B cell (primary cell): Measurements from ENCODE around the gene SMARCC2. TPM values are rescaled to one million over a fixed set of nuclear protein-coding genes. Genes with fewer than 3 reads are reported as not detected.

Experiments
- ATAC-seq: fragments of 200-7000 bp; cut with Tn5 transposase; one replicate; pipeline ENCODE4 v1.10.0; 2021; ENCODE audit warnings: low read depth, mild to moderate bottlenecking, moderate number of reproducible peaks, moderate library complexity
- CTCF ChIA-PET: fragments of 350-600 bp; sonication (Branson Sonifier 250); formaldehyde crosslinking; loops from one replicate; lab custom pipeline; 2021; ENCODE audit warnings: antibody characterized with exemption, inconsistent platforms; lab: Charles Lee
- POLR2A ChIA-PET: fragments of 350-600 bp; sonication (Branson Sonifier 250); formaldehyde crosslinking; loops from one replicate; lab custom pipeline; 2021; ENCODE audit warnings: antibody characterized with exemption; lab: Charles Lee
- DNase-seq: peaks from one replicate; pipeline ENCODE4 v3.0.0; 2013
- H2AFZ ChIP-seq: 2 replicates; pipeline ENCODE4 v1.6.1; 2012; ENCODE audit warnings: mild to moderate bottlenecking, low read depth, low read length; ENCODE audit not compliant: insufficient read depth, poor library complexity, severe bottlenecking
- H3K27ac ChIP-seq, 2 donors: 1 replicate in 1 of 2; 2 replicates in 1 of 2; pipeline ENCODE4 v1.5.1; 2012 to 2013; ENCODE audit warnings: low read length in 2 of 2, mild to moderate bottlenecking in 2 of 2, moderate library complexity in 1 of 2
- H3K27me3 ChIP-seq, 4 experiments: fragments of 200-600 bp in 1 of 4; sonication (generic) in 1 of 4; replicated peaks in 1 of 4; 1 replicate in 2 of 4; 2 replicates in 2 of 4; pipeline versions ENCODE4 v1.6.1 to v1.7.0; 2013 to 2016; ENCODE audit warnings: low read length in 3 of 4, mild to moderate bottlenecking in 2 of 4, mixed read lengths in 1 of 4, moderate library complexity in 1 of 4; ENCODE audit not compliant: insufficient read depth in 4 of 4, control insufficient read depth in 3 of 4; ENCODE audit errors: control extremely low read depth in 1 of 4
- H3K36me3 ChIP-seq, 2 experiments: replicated peaks in 1 of 2; 1 replicate in 1 of 2; 2 replicates in 1 of 2; pipeline versions ENCODE4 v1.6.1 to v1.7.1; 2013; ENCODE audit warnings: low read length in 1 of 2; ENCODE audit not compliant: insufficient read depth in 2 of 2, control insufficient read depth in 1 of 2; ENCODE audit errors: control extremely low read depth in 1 of 2, extremely low read depth in 1 of 2
- H3K4me1 ChIP-seq, 2 donors: fragments of 200-600 bp in 1 of 2; sonication (generic) in 1 of 2; 1 replicate in 1 of 2; 2 replicates in 1 of 2; pipeline versions ENCODE4 v1.5.1 to v1.6.1; 2013 to 2017; ENCODE audit warnings: low read length in 2 of 2; ENCODE audit not compliant: control insufficient read depth in 2 of 2, insufficient read depth in 2 of 2
- H3K4me2 ChIP-seq: replicated peaks from 2 replicates; pipeline ENCODE3; 2012; ENCODE audit warnings: mild to moderate bottlenecking, low read depth, low read length; ENCODE audit not compliant: poor library complexity, severe bottlenecking
- H3K4me3 ChIP-seq, 5 experiments: fragments of 200-600 bp in 1 of 5; sonication (generic) in 1 of 5; 1 replicate in 3 of 5; 2 replicates in 2 of 5; pipeline versions ENCODE4 v1.5.1 to v1.7.0; 2011 to 2016; ENCODE audit warnings: low read length in 4 of 5, mild to moderate bottlenecking in 4 of 5, low read depth in 2 of 5, control low read depth in 1 of 5, moderate library complexity in 1 of 5; ENCODE audit not compliant: insufficient read depth in 1 of 5; ENCODE audit errors: control extremely low read depth in 1 of 5, extremely low read depth in 1 of 5
- H3K79me2 ChIP-seq: fragments of 200-600 bp; sonication (generic); one replicate; pipeline ENCODE4 v1.6.0; 2016; ENCODE audit warnings: low read length; ENCODE audit not compliant: control insufficient read depth, insufficient read depth
- H3K9ac ChIP-seq: fragments of 200-600 bp; sonication (generic); 2 replicates; pipeline ENCODE4 v1.6.1; 2017; ENCODE audit warnings: mild to moderate bottlenecking, low read length, moderate library complexity
- H3K9me3 ChIP-seq, 3 donors: one replicate each; pipeline versions ENCODE4 v1.6.1 to v1.7.1; 2013; ENCODE audit warnings: low read length in 2 of 3; ENCODE audit not compliant: control insufficient read depth in 2 of 3, insufficient read depth in 1 of 3; ENCODE audit errors: control extremely low read depth in 1 of 3
- H4K20me1 ChIP-seq: 2 replicates; pipeline ENCODE4 v1.6.0; 2012; ENCODE audit warnings: mild to moderate bottlenecking, low read length; ENCODE audit not compliant: insufficient read depth, control insufficient read depth, poor library complexity, severe bottlenecking
- H3K27ac Mint-ChIP-seq: one replicate; pipeline ENCODE4 v1.8.0; 2021; ENCODE audit warnings: mixed read lengths
- H3K27me3 Mint-ChIP-seq: one replicate; pipeline ENCODE4 v1.8.0; 2021; ENCODE audit warnings: mixed read lengths
- H3K4me1 Mint-ChIP-seq: one replicate; pipeline ENCODE4 v1.8.0; 2021; ENCODE audit warnings: mixed read lengths
- H3K4me3 Mint-ChIP-seq: one replicate; pipeline ENCODE4 v1.8.0; 2021; ENCODE audit warnings: mixed read lengths
- H3K9me3 Mint-ChIP-seq: one replicate; pipeline ENCODE4 v1.8.0; 2022; ENCODE audit warnings: mixed read lengths; ENCODE audit not compliant: insufficient read depth
- EZH2 ChIP-seq: IDR thresholded peaks from 2 replicates; pipeline ENCODE4 v1.6.1; 2012; ENCODE audit warnings: borderline replicate concordance, low read depth, mild to moderate bottlenecking, moderate library complexity, low read length; ENCODE audit not compliant: insufficient read depth, poor library complexity, severe bottlenecking
- WGBS: methylation state at CpG from one replicate; pipeline ENCODE4 v1.1.5; 2013; ENCODE audit warnings: missing lambda C conversion rate; ENCODE audit not compliant: insufficient coverage; 5-methylcytosine and 5-hydroxymethylcytosine counted together
- intact Hi-C: fragments of 100-400 bp; cut with micrococcal nuclease; formaldehyde crosslinking; loops from one replicate; pipeline ENCODE4 v1.10.0; 2022
- polyA plus RNA-seq: library from polyadenylated mRNA; depleted of rRNA; stranded (reverse); fragments of >200 nt; gene quantifications from 2 replicates; pipeline ENCODE4 v1.2.3, GENCODE V29; 2012
- total RNA-seq, 2 donors: library from RNA; stranded (reverse); fragments of 120-200 nt in 1 of 2; gene quantifications; 1 replicate in 1 of 2; 2 replicates in 1 of 2; pipeline versions ENCODE4 v1.2.3 to v1.2.4, GENCODE V29; 2013 to 2022
- TF ChIP-seq, protein P1 (sequence below): fragments of 200-600 bp; IDR thresholded peaks from one replicate; pipeline ENCODE4 v1.8.0; 2022; ENCODE audit warnings: antibody characterized with exemption, mild to moderate bottlenecking

Gene SMARCC2
- total and polyA plus RNA-seq, 2 donors (not counting 1 experiment from before 2014, with no cell fraction given) = 70.4 to 198 TPM

DNA sequence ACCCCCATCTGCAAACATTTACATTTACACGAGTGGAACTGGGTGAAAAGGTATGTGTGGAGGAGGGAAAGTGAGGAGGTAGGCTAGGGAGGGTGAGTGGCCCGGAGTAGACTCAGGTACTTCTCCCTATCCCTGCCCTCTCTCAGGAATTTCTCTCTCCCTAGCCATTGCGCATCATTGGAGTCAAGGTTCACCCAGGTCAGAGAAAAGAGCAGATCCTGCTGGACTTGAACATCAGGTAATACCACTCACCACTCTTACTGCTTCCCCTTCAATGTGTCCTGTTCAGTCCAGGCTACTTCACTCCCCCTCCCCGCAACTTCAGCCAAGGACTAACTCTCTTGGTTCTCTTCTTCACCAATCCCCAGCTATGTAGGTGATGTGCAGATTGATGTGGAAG, 58.4 kb downstream of the SMARCC2 start:
- peak overlapping the region; percentile 27 for H3K27ac Mint-ChIP-seq
- no peak for ATAC-seq
- TF ChIP-seq, protein P1, sequence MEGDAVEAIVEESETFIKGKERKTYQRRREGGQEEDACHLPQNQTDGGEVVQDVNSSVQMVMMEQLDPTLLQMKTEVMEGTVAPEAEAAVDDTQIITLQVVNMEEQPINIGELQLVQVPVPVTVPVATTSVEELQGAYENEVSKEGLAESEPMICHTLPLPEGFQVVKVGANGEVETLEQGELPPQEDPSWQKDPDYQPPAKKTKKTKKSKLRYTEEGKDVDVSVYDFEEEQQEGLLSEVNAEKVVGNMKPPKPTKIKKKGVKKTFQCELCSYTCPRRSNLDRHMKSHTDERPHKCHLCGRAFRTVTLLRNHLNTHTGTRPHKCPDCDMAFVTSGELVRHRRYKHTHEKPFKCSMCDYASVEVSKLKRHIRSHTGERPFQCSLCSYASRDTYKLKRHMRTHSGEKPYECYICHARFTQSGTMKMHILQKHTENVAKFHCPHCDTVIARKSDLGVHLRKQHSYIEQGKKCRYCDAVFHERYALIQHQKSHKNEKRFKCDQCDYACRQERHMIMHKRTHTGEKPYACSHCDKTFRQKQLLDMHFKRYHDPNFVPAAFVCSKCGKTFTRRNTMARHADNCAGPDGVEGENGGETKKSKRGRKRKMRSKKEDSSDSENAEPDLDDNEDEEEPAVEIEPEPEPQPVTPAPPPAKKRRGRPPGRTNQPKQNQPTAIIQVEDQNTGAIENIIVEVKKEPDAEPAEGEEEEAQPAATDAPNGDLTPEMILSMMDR = no peak
- TF ChIP-seq EZH2 = no peak
- no peak overlapping the region for H3K9ac ChIP-seq
- no peaks in the 10 kb centered on the region for H3K27me3 ChIP-seq
- no peak overlapping the region for H3K4me3 ChIP-seq
- no peaks in the 10 kb centered on the region for H3K27me3 Mint-ChIP-seq
- H3K4me3 Mint-ChIP-seq = peak overlapping the region; percentile 30
- 89% methylated on average over 1 of the region's 4 CpGs for WGBS
- H3K36me3 ChIP-seq = peaks cover 5 to 52% of the 10 kb centered on the region in 2 experiments
- ChIA-PET POLR2A (interaction anchor here (5.7 kb wide), 1 partner anchor 21 kb away, joined by 28 read pairs; the partner anchor contains the start of gene MYL6B), CTCF (interaction anchor here (0.6 to 1.4 kb wide), 2 partner anchors 13 to 26 kb away, joined by 4 read pairs; partner anchors contain the start of gene ZC3H10)
- H3K4me1 Mint-ChIP-seq = peaks cover 54% of the 10 kb centered on the region
- intact Hi-C loops = no loop called here
- H3K9me3 ChIP-seq = no peaks in the 10 kb centered on the region
- H2AFZ ChIP-seq = no peak overlapping the region
- no peak overlapping the region for H3K4me2 ChIP-seq
- H3K79me2 ChIP-seq = peaks cover 53% of the 10 kb centered on the region
- DNase-seq = no peak
- H3K9me3 Mint-ChIP-seq = no peaks in the 10 kb centered on the region
- H4K20me1 ChIP-seq = peaks cover 35% of the 10 kb centered on the region
- peak overlapping the region in 1 of 2 donors; percentile 64 for H3K27ac ChIP-seq
- peaks cover 31 to 43% of the 10 kb centered on the region in 2 donors for H3K4me1 ChIP-seq

GRCh38 chr12:56129942-56130495, 59.3 kb downstream of the SMARCC2 start:
- intact Hi-C loops = loop anchor here (5.0 kb wide), 1 partner anchor 133 kb away; the partner anchor contains the start of gene SUOX
- H4K20me1 ChIP-seq = peaks cover 35% of the 10 kb centered on the region
- ATAC-seq (no peak), DNase-seq (no peak)
- no peak for TF ChIP-seq EZH2
- TF ChIP-seq, protein P1 = no peak
- Mint-ChIP-seq H3K9me3 (no peaks in the 10 kb centered on the region), H3K27ac (peak overlapping the region; percentile 98), H3K27me3 (no peaks in the 10 kb centered on the region), H3K4me1 (peaks cover 57% of the 10 kb centered on the region), H3K4me3 (peak overlapping the region; percentile 100)
- POLR2A ChIA-PET = interaction anchor here (0.5 to 5.7 kb wide), 5 partner anchors 12 to 86 kb away, joined by 3 to 49 read pairs (median 7); partner anchors contain the start of genes MYL6B, RPL41 and ZC3H10
- H2AFZ ChIP-seq = no peak overlapping the region
- H3K27me3 ChIP-seq = no peaks in the 10 kb centered on the region
- no peaks in the 10 kb centered on the region for H3K9me3 ChIP-seq
- H3K4me2 ChIP-seq = peak overlapping the region; percentile 96
- peaks cover 5 to 46% of the 10 kb centered on the region in 2 experiments for H3K36me3 ChIP-seq
- H3K9ac ChIP-seq = peak overlapping the region; percentile 92
- H3K4me1 ChIP-seq = peaks cover 40 to 52% of the 10 kb centered on the region in 2 donors
- H3K4me3 ChIP-seq = peak overlapping the region in 4 of 5 experiments; percentile 88 to 95 (median 92)
- peaks cover 53% of the 10 kb centered on the region for H3K79me2 ChIP-seq
- CTCF ChIA-PET = interaction anchor here (1.4 to 13.8 kb wide), 3 partner anchors 12 to 60 kb away, joined by 4 to 247 read pairs (median 5); partner anchors contain the start of genes SMARCC2 and ZC3H10
- H3K27ac ChIP-seq = peak overlapping the region; percentile 60 to 64
- 79% methylated on average over 18 of the region's 22 CpGs for WGBS
